ENCODE data around the gene FAM131B.

FAM131B gene

GRCh38 chr7:143359771-143360353 is 2.7 kb downstream of the FAM131B start:
- TF ChIP-seq ZNF8 (CRISPR knock-in tag; IDR thresholded peaks at IDR 0.05) (no peak), ZFP30 (CRISPR knock-in tag; IDR thresholded peaks at IDR 0.05) (no peak)

GRCh38 chr7:143358626-143359025 is 3.9 kb downstream of the FAM131B start:
- no peak for TF ChIP-seq ZNF70 (CRISPR knock-in tag; IDR thresholded peaks at IDR 0.05)
- TF ChIP-seq OSR1 (CRISPR knock-in tag; IDR thresholded peaks at IDR 0.05) = no peak
- no peak for TF ChIP-seq CSRNP3 (CRISPR knock-in tag; IDR thresholded peaks at IDR 0.05)
- no peak for TF ChIP-seq ZFP30 (CRISPR knock-in tag; IDR thresholded peaks at IDR 0.05)
- TF ChIP-seq CREB5 (CRISPR knock-in tag; IDR thresholded peaks at IDR 0.05; ENCODE audit: low read depth) = no peak
- no peak for ATAC-seq

More at GRCh38 chr7:143359771-143360353, 2.7 kb downstream of the FAM131B start:
- no peak for ATAC-seq

- ATAC-seq = no peak
- TF ChIP-seq ZNF70 (CRISPR knock-in tag; IDR thresholded peaks at IDR 0.05) (no peak), CSDC2 (CRISPR knock-in tag; IDR thresholded peaks at IDR 0.05) (no peak), ISL1 (CRISPR knock-in tag; IDR thresholded peaks at IDR 0.05) (no peak), TOX (CRISPR knock-in tag; IDR thresholded peaks at IDR 0.05; ENCODE audit: borderline replicate concordance) (no peak), CREB5 (CRISPR knock-in tag; IDR thresholded peaks at IDR 0.05; ENCODE audit: low read depth) (no peak), RARB (CRISPR knock-in tag; IDR thresholded peaks at IDR 0.05) (no peak), ZC3H10 (CRISPR knock-in tag; IDR thresholded peaks at IDR 0.05) (no peak), OSR1 (CRISPR knock-in tag; IDR thresholded peaks at IDR 0.05) (no peak), ZNF8 (CRISPR knock-in tag; IDR thresholded peaks at IDR 0.05) (no peak), PPARA (CRISPR knock-in tag; IDR thresholded peaks at IDR 0.05; ENCODE audit: borderline replicate concordance) (no peak), TSHZ2 (CRISPR knock-in tag; IDR thresholded peaks at IDR 0.05) (no peak), CSRNP3 (CRISPR knock-in tag; IDR thresholded peaks at IDR 0.05) (no peak)
Measured at GRCh38 chr7:143356414-143357050, 6.0 kb downstream of the FAM131B start.

GRCh38 chr7:143355450-143356385 is 6.8 kb downstream of the FAM131B start:
- ATAC-seq = no peak

GRCh38 chr7:143354965-143355364 is 7.5 kb downstream of the FAM131B start:
- ATAC-seq = no peak
- TF ChIP-seq RARB (CRISPR knock-in tag; IDR thresholded peaks at IDR 0.05) (no peak), TOX (CRISPR knock-in tag; IDR thresholded peaks at IDR 0.05; ENCODE audit: borderline replicate concordance) (no peak), ZNF565 (CRISPR knock-in tag; conservative IDR thresholded peaks at IDR 0.05; ENCODE audit: low read depth) (no peak), ZFP30 (CRISPR knock-in tag; IDR thresholded peaks at IDR 0.05) (no peak), ISL1 (CRISPR knock-in tag; IDR thresholded peaks at IDR 0.05) (no peak), SNAI2 (CRISPR knock-in tag; IDR thresholded peaks at IDR 0.05) (no peak), TCF4 (CRISPR knock-in tag; IDR thresholded peaks at IDR 0.05; ENCODE audit: borderline replicate concordance) (no peak), ARNTL (CRISPR knock-in tag; IDR thresholded peaks at IDR 0.05; ENCODE audit: borderline replicate concordance, low read depth) (no peak), ZNF70 (CRISPR knock-in tag; IDR thresholded peaks at IDR 0.05) (no peak), OSR1 (CRISPR knock-in tag; IDR thresholded peaks at IDR 0.05) (no peak), TSHZ2 (CRISPR knock-in tag; IDR thresholded peaks at IDR 0.05) (no peak)

More at GRCh38 chr7:143355450-143356385, 6.8 kb downstream of the FAM131B start:
- no peak for TF ChIP-seq RARB (CRISPR knock-in tag; IDR thresholded peaks at IDR 0.05)
- no peak for TF ChIP-seq ZNF8 (CRISPR knock-in tag; IDR thresholded peaks at IDR 0.05)
- no peak for TF ChIP-seq ZFP30 (CRISPR knock-in tag; IDR thresholded peaks at IDR 0.05)
- no peak for TF ChIP-seq ESRRG (CRISPR knock-in tag; IDR thresholded peaks at IDR 0.05)

Measured in SK-N-SH treated with all-trans-retinoic acid at 6 μM for 48 hours (cell line).